Measurements from ENCODE around the gene CHMP2A. TPM values are rescaled to one million over a fixed set of nuclear protein-coding genes. Genes with fewer than 3 reads are reported as not detected.

Gene CHMP2A
- total RNA-seq, 4 donors from 2014 or later: 100.0 to 155 (median 126) TPM

GRCh38 chr19:58562122-58563033 lies 7.5 kb upstream of the CHMP2A start:
- peaks cover 0 to 13% of the 10 kb centered on the region in 2 donors for H3K36me3 ChIP-seq
- H3K27ac ChIP-seq: peak overlapping the region; percentile 1 to 81 (median 74)
- H3K4me1 ChIP-seq: peaks cover 0 to 52% (median 31%) of the 10 kb centered on the region in 3 donors
- no peak for ATAC-seq
- no CpG with 5 or more reads among the region's 107 CpGs for WGBS, 2 donors (ENCODE audit: low coverage in 1 of 2)
- TF ChIP-seq EP300 (IDR thresholded peaks at IDR 0.05) (no peak), POLR2AphosphoS5 (IDR thresholded peaks at IDR 0.05) (peak; percentile 25), POLR2A (IDR thresholded peaks at IDR 0.05) (no peak), CTCF (IDR thresholded peaks at IDR 0.05) (no peak)
- peak overlapping the region; percentile 26 to 54 for H3K4me3 ChIP-seq
- H3K27me3 ChIP-seq: no peaks in the 10 kb centered on the region
- H3K9me3 ChIP-seq: no peaks in the 10 kb centered on the region

- ATAC-seq: no peak
- H3K4me3 ChIP-seq: peak overlapping the region; percentile 26 to 54
- peaks cover 0 to 12% of the 10 kb centered on the region in 2 donors for H3K36me3 ChIP-seq
- H3K27me3 ChIP-seq: no peaks in the 10 kb centered on the region
- TF ChIP-seq CTCF (IDR thresholded peaks at IDR 0.05) (no peak), POLR2A (IDR thresholded peaks at IDR 0.05) (no peak), EP300 (IDR thresholded peaks at IDR 0.05) (no peak), POLR2AphosphoS5 (IDR thresholded peaks at IDR 0.05) (no peak)
- no peaks in the 10 kb centered on the region for H3K9me3 ChIP-seq
- peak overlapping the region in 3 of 4 donors; percentile 73 to 81 (median 76) for H3K27ac ChIP-seq
- H3K4me1 ChIP-seq: peaks cover 6 to 61% (median 39%) of the 10 kb centered on the region in 3 donors
- 60% methylated on average over 4 of the region's 16 CpGs; no CpG with 5 or more reads in 1 of the 2 donors for WGBS, 2 donors (ENCODE audit: low coverage in 1 of 2)
Observed at GRCh38 chr19:58561373-58562121, 6.6 kb upstream of the CHMP2A start.

GRCh38 chr19:58560921-58561320 lies 6.0 kb upstream of the CHMP2A start:
- Histone ChIP-seq H3K4me3 (no peak overlapping the region), H3K9me3 (no peaks in the 10 kb centered on the region), H3K36me3 (peaks cover 0 to 14% of the 10 kb centered on the region in 2 donors), H3K27ac (no peak overlapping the region), H3K4me1 (peaks cover 6 to 67% (median 45%) of the 10 kb centered on the region in 3 donors), H3K27me3 (no peaks in the 10 kb centered on the region)
- no peak for ATAC-seq
- peak in 1 of 4 experiments; percentile 6 for TF ChIP-seq CTCF (IDR thresholded peaks at IDR 0.05)
- no peak for TF ChIP-seq POLR2AphosphoS5 (IDR thresholded peaks at IDR 0.05)
- no peak for TF ChIP-seq POLR2A (IDR thresholded peaks at IDR 0.05)

- TF ChIP-seq POLR2A (IDR thresholded peaks at IDR 0.05) (no peak), CTCF (IDR thresholded peaks at IDR 0.05) (no peak)
- WGBS, 2 donors (ENCODE audit: low coverage in 1 of 2): 91% methylated on average over 4 of the region's 8 CpGs; no CpG with 5 or more reads in 1 of the 2 donors
- no peaks in the 10 kb centered on the region for H3K27me3 ChIP-seq
- H3K4me3 ChIP-seq: peak overlapping the region in 1 of 2 donors; percentile 91
- no peak for ATAC-seq
- H3K36me3 ChIP-seq: peaks cover 0 to 18% of the 10 kb centered on the region in 2 donors
- peak overlapping the region; percentile 88 to 100 (median 100) for H3K27ac ChIP-seq
- no peaks in the 10 kb centered on the region for H3K9me3 ChIP-seq
- H3K4me1 ChIP-seq: peaks cover 6 to 74% (median 52%) of the 10 kb centered on the region in 3 donors
Observed at GRCh38 chr19:58560007-58560887, 5.3 kb upstream of the CHMP2A start.

Measured in gastroesophageal sphincter (tissue), 4 donors.